ENCODE results near the gene DAB2. TPM values are rescaled to one million over a fixed set of nuclear protein-coding genes. Genes with fewer than 3 reads are reported as not detected.

Gene DAB2
- total RNA-seq, 1 donor from 2014 or later, result 164 TPM

DNA sequence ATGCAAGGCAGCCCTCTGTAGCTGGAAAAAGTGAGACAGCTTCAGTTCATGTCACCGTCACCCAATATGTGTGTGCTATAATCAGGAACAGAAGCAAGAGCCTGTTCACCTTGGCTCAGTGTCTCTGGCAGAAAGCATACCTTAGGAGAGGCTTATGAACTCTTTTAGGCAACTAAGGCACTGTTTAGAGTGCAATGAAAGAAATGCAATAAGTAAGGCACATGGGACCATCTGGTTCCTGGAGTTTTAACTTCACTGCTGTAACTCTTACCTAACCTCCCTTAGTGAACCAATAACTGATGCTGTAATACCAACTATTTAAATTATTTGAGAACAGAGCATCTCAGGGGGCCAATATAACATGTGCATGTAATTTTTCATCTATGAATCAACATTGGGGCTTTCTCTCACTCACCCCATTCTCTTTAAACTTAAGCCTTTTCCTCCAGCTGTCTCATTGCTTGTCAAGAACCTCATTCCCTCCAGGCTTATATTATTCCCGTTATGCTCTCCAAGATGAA lies 92.9 kb downstream of the DAB2 start:
- no peaks in the 10 kb centered on the region for H3K4me1 ChIP-seq
- no peaks in the 10 kb centered on the region for H3K27me3 ChIP-seq (ENCODE audit: low read depth)
- H3K4me3 ChIP-seq, result no peak overlapping the region
- TF ChIP-seq, protein P1, sequence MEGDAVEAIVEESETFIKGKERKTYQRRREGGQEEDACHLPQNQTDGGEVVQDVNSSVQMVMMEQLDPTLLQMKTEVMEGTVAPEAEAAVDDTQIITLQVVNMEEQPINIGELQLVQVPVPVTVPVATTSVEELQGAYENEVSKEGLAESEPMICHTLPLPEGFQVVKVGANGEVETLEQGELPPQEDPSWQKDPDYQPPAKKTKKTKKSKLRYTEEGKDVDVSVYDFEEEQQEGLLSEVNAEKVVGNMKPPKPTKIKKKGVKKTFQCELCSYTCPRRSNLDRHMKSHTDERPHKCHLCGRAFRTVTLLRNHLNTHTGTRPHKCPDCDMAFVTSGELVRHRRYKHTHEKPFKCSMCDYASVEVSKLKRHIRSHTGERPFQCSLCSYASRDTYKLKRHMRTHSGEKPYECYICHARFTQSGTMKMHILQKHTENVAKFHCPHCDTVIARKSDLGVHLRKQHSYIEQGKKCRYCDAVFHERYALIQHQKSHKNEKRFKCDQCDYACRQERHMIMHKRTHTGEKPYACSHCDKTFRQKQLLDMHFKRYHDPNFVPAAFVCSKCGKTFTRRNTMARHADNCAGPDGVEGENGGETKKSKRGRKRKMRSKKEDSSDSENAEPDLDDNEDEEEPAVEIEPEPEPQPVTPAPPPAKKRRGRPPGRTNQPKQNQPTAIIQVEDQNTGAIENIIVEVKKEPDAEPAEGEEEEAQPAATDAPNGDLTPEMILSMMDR (IDR thresholded peaks at IDR 0.05), result no peak
- no peaks in the 10 kb centered on the region for H3K36me3 ChIP-seq
- no peak for ATAC-seq
- H3K27ac ChIP-seq, result no peak overlapping the region
- DNase-seq, result no peak
- no peaks in the 10 kb centered on the region for H3K9me3 ChIP-seq
- intact Hi-C loops (cut with DNase I), result no loop called here

GRCh38 chr5:39328731-39329130 lies 96.0 kb downstream of the DAB2 start:
- Histone ChIP-seq H3K27ac (no peak overlapping the region), H3K4me1 (no peaks in the 10 kb centered on the region), H3K9me3 (no peaks in the 10 kb centered on the region), H3K36me3 (no peaks in the 10 kb centered on the region), H3K4me3 (no peak overlapping the region), H3K27me3 (ENCODE audit: low read depth) (no peaks in the 10 kb centered on the region)
- DNase-seq (no peak), ATAC-seq (no peak)
- intact Hi-C loops (cut with DNase I), result no loop called here
- TF ChIP-seq, protein P1 (IDR thresholded peaks at IDR 0.05), result no peak

GRCh38 chr5:39323542-39323941 lies 101.2 kb downstream of the DAB2 start:
- H3K4me1 ChIP-seq, result no peaks in the 10 kb centered on the region
- ATAC-seq, result no peak
- no peak for DNase-seq
- no peak overlapping the region for H3K4me3 ChIP-seq
- H3K9me3 ChIP-seq, result no peaks in the 10 kb centered on the region
- TF ChIP-seq, protein P1 (IDR thresholded peaks at IDR 0.05), result no peak
- no peaks in the 10 kb centered on the region for H3K36me3 ChIP-seq
- no peak overlapping the region for H3K27ac ChIP-seq
- intact Hi-C loops (cut with DNase I), result no loop called here
- no peaks in the 10 kb centered on the region for H3K27me3 ChIP-seq (ENCODE audit: low read depth)

Other genes with a start within 250 kb of the DAB2 start
- gene FYB1, start 205.4 kb downstream of the DAB2 start, total RNA-seq, result 51.0 TPM
- gene C9, start 60.5 kb downstream of the DAB2 start, total RNA-seq, result 0.27 TPM